Renal cortical epithelial cell (primary cell): Measurements from ENCODE around the gene IFT27. TPM values are rescaled to one million over a fixed set of nuclear protein-coding genes. Genes with fewer than 3 reads are reported as not detected.

Experiments used
- DNase-seq: peaks from one replicate; pipeline ENCODE4 v3.0.0-alpha.2; 2011; ENCODE audit warnings: low read depth
- total RNA-seq: library from RNA; depleted of rRNA; stranded (reverse); fragments of >200 nt; gene quantifications from 2 replicates; pipeline ENCODE4 v1.2.3, GENCODE V29; 2014

Gene IFT27
- 10.3 and 12.2 TPM in 2 replicates for total RNA-seq

- DNase-seq = peak; percentile 100
Measured at GRCh38 chr22:36775964-36776669, at the start of gene IFT27. Gene IFT27 (minus strand): TSS chr22:36776119. CDS start chr22:36775707, 412 bp downstream.

GRCh38 chr22:36824655-36825054, 48.7 kb upstream of the IFT27 start:
- no peak for DNase-seq

DNA sequence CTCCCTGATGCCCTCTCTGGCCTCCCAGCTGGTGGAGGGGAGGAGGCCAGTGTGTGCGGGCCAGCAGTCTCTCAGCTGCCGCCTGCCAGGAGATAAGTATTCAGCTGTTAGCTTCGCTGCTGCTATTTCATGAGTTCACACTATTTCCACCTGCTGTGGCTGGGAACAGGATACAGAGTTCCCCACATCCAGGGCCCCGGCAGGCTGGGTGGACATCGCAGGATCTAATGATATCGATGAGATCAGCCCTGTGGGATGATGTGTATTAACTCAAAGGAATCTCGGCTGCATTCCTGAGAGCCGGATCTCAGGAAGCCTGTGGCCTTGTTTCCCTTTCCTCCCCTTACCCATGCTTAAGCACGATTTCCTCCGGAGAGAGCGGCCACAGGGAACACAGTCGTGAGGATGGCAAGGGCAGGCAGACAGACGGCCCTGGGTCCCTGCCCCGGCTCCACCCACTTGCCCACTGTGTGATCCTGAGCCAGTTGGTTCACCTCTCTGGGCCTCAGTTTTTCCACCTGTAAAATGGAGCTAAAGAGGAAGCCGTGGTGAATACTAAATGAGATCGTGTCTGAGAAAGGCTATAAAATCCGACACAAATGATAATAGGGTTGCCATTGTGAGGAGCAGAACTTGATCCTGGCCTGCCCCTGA, 47.4 kb upstream of the IFT27 start:
- no peak for DNase-seq

GRCh38 chr22:36822581-36822980, 46.7 kb upstream of the IFT27 start:
- no peak for DNase-seq

DNA sequence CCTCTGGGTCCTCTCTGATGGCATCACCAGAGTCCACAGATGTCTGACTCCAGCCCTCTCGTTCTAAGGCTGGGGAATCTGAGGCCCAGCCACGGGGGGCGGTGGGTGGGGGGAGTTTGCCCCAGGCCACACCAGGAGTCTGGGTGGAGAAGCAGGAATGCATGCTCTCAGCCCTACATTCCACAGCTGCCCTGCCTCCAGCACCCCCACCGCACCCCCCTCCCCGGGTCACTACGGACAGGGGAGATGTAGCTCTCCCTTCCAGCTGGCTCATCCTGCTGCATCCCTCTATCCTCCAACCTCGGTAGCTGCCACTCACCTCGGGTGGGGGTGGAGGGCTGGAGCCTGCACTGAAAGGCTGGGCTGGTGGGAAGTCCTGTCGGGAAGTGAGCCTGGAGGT, 43.2 kb upstream of the IFT27 start:
- DNase-seq = no peak

DNA sequence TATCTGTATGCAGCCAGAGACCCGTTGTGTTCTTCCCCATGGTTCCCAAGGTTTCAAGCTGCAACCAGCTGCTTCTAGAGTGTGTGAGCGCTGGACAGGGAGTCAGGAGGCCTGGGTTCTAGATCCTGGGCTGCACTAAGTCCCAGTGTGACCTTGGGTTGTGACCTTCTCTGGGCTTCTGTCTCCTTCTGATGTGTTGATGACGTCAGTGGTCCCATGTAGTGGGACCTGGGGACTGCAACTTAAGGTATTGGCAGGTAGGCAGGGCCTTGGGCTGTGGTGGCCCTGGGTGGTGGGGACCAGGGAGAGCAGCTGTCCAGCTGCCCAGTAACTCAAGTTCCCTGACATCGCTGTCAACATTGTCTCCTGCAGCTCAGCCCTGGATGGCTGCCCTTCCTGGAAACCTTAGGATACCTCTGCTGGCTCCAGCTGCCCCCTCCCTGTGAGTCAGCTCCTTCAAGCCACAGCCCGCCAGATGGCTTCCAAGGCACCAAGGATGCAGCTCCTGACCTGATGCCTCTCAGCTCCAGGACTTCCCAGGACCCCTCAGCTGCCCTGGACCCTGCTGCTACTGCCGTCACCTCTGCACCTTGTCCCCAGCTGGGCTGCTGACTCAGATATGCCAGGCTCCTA, 42.2 kb upstream of the IFT27 start:
- DNase-seq = no peak

- no peak for DNase-seq
Measured at GRCh38 chr22:36817525-36817848, 41.6 kb upstream of the IFT27 start.

- no peak for DNase-seq
Measured at GRCh38 chr22:36816636-36817524, 41.0 kb upstream of the IFT27 start, which contains the start of gene PVALB. Gene PVALB (minus strand): TSS chr22:36817035. CDS start chr22:36817005, 30 bp downstream.

DNA sequence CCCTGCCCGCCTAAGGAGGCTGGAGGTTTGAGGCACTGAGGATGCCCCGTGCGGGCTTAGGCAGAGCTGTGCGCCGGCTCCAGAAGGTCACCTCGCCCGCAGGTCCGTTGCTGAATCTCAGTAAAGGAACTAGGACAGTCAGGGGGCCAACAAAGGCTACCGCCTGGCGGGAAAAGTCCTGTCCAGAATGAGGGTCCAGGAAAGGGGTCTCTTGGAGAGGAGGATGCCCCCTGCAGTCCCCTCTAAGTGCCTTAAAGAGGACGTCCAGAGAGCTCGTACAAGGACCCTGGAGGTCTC, 40.4 kb upstream of the IFT27 start:
- no peak for DNase-seq

DNA sequence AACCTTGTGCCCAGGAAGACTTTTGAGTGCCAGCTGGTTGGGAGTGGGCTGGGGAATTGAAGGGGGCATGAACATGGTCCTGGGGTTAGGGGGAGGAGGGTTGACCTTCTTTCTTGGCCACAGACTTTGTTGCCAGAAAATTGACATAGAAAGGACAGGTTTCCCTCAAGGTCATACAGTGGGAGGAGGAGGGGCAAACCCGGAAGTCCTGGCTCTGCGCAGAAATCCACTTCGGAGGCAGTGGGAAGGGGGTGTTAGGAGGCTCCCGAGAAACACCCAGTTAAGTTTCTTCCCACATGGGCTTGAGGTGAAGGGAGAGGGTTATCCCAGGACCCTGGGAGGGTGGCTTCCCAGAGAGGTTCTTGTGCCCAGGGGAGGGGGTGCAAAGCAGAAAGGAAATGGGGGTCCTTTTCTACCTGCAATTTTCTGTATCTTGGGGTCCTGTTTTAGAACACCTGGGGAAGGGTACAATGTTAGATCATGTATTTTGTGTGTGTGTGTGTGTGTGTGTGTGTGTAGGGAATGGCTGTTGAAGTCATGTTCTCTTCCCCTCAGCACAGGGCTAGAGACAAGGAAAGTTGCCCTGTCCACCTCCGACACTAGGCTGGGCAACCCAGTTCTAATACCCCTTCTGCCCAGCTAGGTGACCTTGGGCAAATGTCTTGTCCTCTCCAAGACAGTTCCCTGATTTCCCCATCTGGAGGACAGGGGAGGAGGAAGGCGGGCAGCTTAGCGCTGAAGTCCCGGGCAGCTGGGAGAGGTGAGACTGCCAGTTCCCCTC, 39.8 kb upstream of the IFT27 start:
- no peak for DNase-seq

GRCh38 chr22:36814801-36815200, 38.9 kb upstream of the IFT27 start:
- no peak for DNase-seq

GRCh38 chr22:36811094-36811800, 35.3 kb upstream of the IFT27 start:
- no peak for DNase-seq

DNA sequence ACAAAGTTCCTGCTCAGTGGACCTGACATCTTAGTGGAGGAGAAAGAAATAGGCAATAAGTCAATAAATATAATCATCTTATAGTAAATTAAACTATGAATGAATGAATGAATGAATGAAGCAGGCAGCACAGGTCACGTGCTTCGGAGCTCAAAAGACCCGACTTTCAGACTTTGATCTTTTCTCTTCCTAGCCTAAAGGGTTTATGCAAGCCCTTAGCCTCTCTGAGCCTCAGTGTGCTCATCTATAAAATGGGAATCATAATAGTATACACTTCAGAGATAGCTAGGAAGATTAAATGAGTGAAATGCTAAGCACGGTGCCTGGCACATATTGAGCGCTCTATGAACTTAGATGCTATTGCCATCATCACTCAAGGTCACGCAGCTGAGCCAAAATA, 33.4 kb upstream of the IFT27 start:
- no peak for DNase-seq

- DNase-seq = no peak
Measured at GRCh38 chr22:36808721-36809344, 32.9 kb upstream of the IFT27 start.

GRCh38 chr22:36807627-36808026, 31.7 kb upstream of the IFT27 start:
- peak; percentile 3 for DNase-seq

DNA sequence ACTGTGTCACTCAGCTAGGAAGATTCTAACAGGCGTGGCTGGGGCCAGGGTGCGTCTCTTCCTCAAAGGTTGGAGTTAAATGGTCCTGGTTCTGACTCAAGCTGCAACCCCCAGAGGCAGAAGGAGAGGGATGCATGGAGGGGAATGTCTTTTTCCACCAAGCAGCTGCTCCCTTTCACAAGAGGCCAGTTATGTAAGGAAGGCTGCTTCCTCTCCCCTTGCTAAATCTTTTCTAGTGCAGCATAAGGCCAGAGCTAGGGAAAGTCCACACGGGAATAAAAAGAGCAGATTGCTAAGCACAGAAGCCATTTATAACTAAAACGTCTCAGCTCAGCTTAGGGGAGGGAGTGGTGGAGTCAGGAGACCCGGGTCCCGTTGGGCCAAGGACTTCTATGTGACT, 30.9 kb upstream of the IFT27 start:
- DNase-seq = no peak

DNA sequence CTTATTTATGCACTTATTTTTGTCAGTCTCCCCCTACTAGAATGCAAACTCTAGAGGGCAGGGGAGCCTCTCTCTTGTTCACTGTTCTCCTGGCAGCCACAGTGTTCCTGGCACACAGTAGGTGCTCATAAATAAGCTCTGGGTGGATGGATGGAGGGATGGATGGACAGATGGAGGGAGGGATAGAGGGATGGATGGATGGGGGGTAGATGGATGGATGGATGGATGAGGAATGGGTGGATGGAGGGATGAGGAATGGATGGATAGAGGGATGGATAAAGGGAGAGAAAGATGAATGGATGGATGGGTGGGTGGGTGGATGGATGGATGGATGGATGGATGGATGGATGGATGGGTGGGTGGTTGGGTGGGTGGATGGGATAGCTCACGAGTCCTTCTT, 27.4 kb upstream of the IFT27 start:
- DNase-seq = no peak

- no peak for DNase-seq
Measured at GRCh38 chr22:36798674-36799066, 22.8 kb upstream of the IFT27 start.

DNA sequence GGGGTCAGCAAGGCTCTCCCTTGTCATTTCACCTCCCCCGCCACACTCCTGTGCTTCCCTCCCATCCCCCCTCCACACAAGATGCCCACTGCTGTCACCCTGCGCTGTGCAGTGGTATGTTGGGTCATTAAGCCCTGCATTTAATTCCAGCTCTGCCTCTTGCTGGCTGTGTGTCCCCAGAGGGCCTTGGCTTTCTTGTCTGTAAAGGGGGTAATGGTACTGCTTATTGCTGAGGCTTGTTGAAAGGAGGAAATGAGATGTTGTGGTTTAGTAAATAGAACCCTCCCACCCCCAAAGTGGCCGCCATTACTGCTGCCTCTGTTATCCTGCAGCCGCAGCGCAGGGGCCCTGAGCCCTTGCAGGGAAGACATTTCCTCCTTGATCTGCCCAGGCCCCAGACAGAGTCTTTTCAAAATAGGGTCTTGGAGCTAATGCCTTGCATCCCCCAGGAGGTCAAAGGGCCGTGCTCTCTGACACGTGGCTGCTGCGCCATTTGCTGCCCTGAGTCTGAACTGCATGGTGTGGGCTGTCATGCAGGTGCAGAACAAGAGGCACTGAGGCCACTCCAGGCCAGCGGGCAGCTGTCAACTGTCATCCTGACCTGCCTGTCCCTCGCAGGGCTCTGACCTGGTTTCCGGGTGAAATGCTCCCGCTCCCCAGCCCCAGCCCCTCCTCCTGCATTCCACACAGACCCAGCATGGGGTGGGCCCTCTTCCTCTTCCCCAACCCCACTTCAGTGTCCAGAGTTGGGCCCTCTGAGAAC, 22.2 kb upstream of the IFT27 start:
- DNase-seq = no peak

- no peak for DNase-seq
Measured at GRCh38 chr22:36797374-36797773, 21.5 kb upstream of the IFT27 start.
